HG02623 (cell line): ENCODE data around the gene HIP1.
"Not testable (repeated sequence)": the region's sequence is repeated elsewhere in the genome, so short reads cannot be mapped to it uniquely, and the experiment has no call there.

Experiments
- ATAC-seq: cut with Tn5 transposase; IDR thresholded peaks from one replicate; pipeline ENCODE4 v1.9.1; 2021; ENCODE audit warnings: moderate library complexity; ENCODE audit not compliant: unreplicated experiment

HIP1 gene

DNA sequence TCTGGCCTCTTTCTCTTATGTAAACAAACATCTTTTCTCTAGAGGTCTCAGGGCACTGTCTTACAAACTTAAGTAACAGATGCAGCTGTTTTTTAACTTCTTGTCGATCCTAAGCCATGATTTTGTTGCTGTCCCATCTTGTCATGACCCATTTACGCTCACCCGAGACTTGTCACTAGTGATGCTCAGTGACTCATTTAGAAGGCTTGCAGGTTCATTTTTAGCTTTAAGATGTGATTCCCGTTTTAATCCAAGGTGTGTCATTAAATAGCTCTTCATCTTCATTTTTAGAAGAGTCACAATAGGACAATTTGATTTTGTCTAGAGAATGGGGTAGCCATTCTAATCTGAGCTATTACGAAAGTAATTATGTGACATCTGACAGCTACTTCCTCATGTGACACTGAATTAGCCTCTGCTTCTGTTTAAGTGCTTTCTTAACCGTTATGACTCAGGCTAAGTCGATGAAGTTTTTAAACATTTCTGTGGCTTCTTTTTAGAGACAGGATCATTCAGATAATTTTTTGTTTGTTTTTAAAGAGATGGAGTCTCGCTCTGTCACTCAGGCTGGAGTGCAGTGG lies 203.9 kb downstream of the HIP1 start:
- no peak for ATAC-seq

GRCh38 chr7:75533926-75534325 lies 204.8 kb downstream of the HIP1 start:
- ATAC-seq = no peak

DNA sequence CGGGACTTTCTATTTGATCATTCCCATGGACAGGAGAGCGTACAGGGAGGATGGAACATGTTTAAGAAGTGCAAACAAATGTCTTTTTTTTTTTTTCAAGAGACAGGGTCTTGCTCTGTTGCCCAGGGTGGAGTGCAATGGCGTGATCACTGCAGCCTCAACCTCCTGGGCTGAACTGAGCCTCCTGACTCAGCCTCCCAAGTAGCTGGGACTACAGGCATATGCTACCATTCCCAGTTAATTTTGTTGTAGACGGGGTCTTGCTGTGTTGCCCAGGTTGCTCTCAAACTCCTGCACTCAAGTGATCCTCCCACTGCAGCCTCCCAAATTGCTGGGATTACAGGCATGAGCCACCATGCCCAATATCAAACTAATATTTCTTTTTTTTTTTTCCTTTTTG lies 206.1 kb downstream of the HIP1 start:
- no peak for ATAC-seq

DNA sequence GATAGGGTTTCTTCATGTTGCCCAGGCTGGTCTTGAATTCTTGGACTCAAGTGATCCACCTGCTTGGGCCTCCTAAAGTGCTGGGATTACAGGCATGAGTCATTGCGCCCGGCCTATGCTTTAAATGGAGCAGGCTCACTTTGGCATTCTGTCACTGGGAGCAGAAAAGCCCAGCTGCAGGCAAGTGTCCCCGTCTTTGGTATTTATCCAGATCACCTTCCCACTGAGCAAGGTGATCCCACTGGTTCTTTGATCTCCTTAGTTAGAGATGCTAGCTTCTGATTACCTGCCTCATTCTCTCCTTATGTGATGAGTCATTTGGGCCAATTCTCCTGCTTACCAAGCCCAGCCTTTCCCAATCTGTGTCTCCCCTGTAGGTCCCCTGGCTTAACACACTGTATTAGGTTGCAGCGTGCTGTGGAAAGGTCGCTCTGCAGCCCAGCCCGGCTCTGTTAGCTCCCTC lies 207.4 kb downstream of the HIP1 start:
- no peak for ATAC-seq

- not testable (repeated sequence) for ATAC-seq
Observed at GRCh38 chr7:75527224-75527722, 211.5 kb downstream of the HIP1 start.

- not testable (repeated sequence) for ATAC-seq
Observed at GRCh38 chr7:75521727-75522126, 217.0 kb downstream of the HIP1 start.

GRCh38 chr7:75518842-75519241 lies 219.9 kb downstream of the HIP1 start:
- not testable (repeated sequence) for ATAC-seq

GRCh38 chr7:75509033-75509432 lies 229.7 kb downstream of the HIP1 start:
- not testable (repeated sequence) for ATAC-seq

DNA sequence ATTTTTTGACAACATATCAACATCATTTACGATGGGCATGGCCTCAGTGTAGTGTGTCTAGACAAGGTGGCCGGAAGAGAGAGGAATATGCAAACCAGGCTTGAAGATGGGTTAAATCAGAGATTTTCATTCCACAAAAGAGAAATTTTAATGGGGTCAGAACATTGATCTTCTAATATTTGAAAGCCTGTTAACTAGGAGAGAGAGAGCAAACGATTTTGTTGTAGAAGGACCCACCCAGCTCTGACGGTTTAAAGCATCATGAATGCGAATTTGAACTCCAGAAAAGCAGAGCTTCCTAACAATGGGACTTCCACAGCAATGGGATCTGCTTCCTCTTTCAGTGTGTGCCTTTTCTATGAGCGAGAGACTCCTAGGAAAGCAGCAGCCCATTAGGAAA lies 246.7 kb downstream of the HIP1 start, which contains the start of gene SPDYE5:
SPDYE5 (plus strand) TSS at position 301 of the 400 bp plus-strand sequence. CDS start 1,728 bp downstream, outside the sequence.
- not testable (repeated sequence) for ATAC-seq

DNA sequence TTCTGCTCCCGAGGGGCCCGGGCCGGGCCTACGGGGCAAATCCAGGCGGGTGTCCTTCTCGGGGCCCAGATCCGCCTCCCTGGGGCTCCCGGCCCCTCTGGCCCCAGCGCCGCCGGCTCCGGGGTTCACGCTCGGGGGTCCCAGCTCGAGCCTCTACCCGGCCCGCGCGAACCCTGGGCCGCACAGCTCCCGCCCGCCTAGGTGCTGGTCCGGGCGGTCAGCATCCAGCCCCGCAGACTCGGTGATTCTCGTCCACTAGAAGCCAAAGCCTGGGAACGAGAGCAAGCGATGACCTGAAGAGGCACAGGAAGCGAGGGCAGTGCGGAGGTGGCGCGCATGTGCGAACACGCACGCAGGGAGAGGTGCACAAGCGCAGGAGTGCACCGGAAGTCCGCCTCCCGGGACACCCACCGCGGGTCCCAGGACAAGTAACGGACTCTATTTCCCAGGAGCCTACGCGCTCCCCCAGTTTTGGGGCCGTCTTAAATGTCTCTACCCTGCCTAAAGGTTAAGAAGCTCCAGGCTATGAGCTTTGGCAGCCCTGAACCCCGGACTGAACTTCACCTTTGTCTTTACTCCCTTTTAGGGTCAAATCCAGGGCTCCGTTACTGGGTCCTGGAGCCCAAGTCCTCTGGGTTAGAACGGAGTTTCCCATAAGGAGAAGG lies 252.6 kb downstream of the HIP1 start, which contains the start of gene POM121C:
POM121C (minus strand) TSS at position 321 of the 665 bp plus-strand sequence. CDS start 44,803 bp downstream, outside the sequence.
- ATAC-seq = peak; percentile 98

GRCh38 chr7:75485355-75485978 lies 253.3 kb downstream of the HIP1 start:
- ATAC-seq = not testable (repeated sequence)
